Ectodermal cell (in vitro differentiated cells): ENCODE measurements around the gene MYL12A.

Experiments
- H3K27ac ChIP-seq: 2 replicates; pipeline ENCODE4 v1.7.0; 2013; ENCODE audit warnings: mild to moderate bottlenecking, low read depth, low read length; ENCODE audit not compliant: insufficient read depth, poor library complexity, severe bottlenecking
- H3K27me3 ChIP-seq: 2 replicates; pipeline ENCODE4 v1.7.0; 2013; ENCODE audit warnings: mild to moderate bottlenecking, low read length; ENCODE audit not compliant: insufficient read depth, control insufficient read depth, poor library complexity, severe bottlenecking
- H3K36me3 ChIP-seq: one replicate; pipeline ENCODE4 v1.7.0; 2013; ENCODE audit warnings: low read length; ENCODE audit not compliant: control insufficient read depth, insufficient read depth
- H3K4me1 ChIP-seq: one replicate; pipeline ENCODE4 v1.7.0; 2013; ENCODE audit warnings: low read length; ENCODE audit not compliant: control insufficient read depth, insufficient read depth
- H3K4me3 ChIP-seq: 2 replicates; pipeline ENCODE4 v1.7.0; 2013; ENCODE audit warnings: low read depth, low read length, control low read depth; ENCODE audit not compliant: insufficient read depth
- H3K9me3 ChIP-seq: 2 replicates; pipeline ENCODE4 v1.7.0; 2013; ENCODE audit warnings: mild to moderate bottlenecking, low read length, moderate library complexity; ENCODE audit not compliant: control insufficient read depth
- WGBS, 2 experiments: methylation state at CpG; one replicate each; pipeline ENCODE4 v1.1.7; 2013; ENCODE audit warnings: missing lambda C conversion rate in 2 of 2; 5-methylcytosine and 5-hydroxymethylcytosine counted together

Gene MYL12A

DNA sequence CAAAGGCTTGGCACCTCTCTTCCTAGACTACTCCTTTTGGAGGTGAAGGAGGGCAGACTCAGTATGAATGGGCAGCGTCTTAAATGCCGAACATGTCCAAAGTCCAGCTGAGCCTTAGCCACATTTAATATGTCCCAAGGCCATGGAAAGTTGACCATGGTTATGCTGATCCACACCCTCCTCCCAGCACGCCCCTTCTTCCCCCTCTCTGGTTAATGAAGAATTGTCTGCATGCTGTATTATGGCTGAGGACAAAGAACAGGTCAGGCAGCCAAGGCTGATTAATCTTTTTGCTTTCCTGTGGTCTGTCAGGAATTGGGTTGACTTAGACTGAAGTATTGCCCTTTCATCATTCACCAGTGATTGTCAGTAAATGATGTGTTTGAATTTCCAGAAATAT lies 22.0 kb upstream of the MYL12A start:
- WGBS, 2 experiments: 93 to 94% methylated on average over 3 of the region's 3 CpGs
- Histone ChIP-seq H3K36me3 (no peaks in the 10 kb centered on the region), H3K27ac (no peak overlapping the region)

DNA sequence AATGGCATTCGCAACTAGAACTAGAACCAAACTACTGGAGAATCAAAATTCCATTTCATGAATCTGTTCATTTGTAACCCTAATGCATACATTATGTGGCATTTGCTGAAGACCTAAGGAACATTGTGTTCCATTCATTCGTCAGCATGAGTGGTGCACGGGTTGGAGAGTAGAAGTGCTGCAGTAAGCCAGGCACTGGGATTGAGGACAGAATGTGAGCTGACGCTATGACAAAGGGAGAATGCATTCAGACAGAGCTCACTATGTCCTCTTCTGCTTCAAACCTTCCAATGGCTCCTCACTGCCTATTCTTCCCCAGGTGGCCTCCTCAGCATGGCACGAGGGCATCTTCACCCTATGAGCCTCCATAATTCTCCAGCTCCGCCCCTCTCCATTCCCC lies 21.6 kb upstream of the MYL12A start:
- Histone ChIP-seq H3K27me3 (no peaks in the 10 kb centered on the region), H3K9me3 (no peaks in the 10 kb centered on the region), H3K36me3 (no peaks in the 10 kb centered on the region), H3K4me3 (no peak overlapping the region), H3K27ac (no peak overlapping the region), H3K4me1 (no peaks in the 10 kb centered on the region)
- 93 to 95% methylated on average over 6 of the region's 6 CpGs for WGBS, 2 experiments

More for the DNA sequence above, 22.0 kb upstream of the MYL12A start:
- Histone ChIP-seq H3K27me3 (no peaks in the 10 kb centered on the region), H3K9me3 (no peaks in the 10 kb centered on the region), H3K4me3 (no peak overlapping the region), H3K4me1 (no peaks in the 10 kb centered on the region)

- H3K4me3 ChIP-seq: no peak overlapping the region
- H3K27me3 ChIP-seq: no peaks in the 10 kb centered on the region
- H3K9me3 ChIP-seq: no peaks in the 10 kb centered on the region
- H3K27ac ChIP-seq: no peak overlapping the region
- WGBS, 2 experiments: 83% methylated on average over 9 of the region's 9 CpGs
- H3K36me3 ChIP-seq: no peaks in the 10 kb centered on the region
- no peaks in the 10 kb centered on the region for H3K4me1 ChIP-seq
These were observed 16.9 kb upstream of the MYL12A start for GRCh38 chr18:3230401-3231334.

- Histone ChIP-seq H3K27me3 (no peaks in the 10 kb centered on the region), H3K36me3 (no peaks in the 10 kb centered on the region), H3K4me1 (no peaks in the 10 kb centered on the region), H3K27ac (no peak overlapping the region), H3K9me3 (no peaks in the 10 kb centered on the region), H3K4me3 (no peak overlapping the region)
- WGBS, 2 experiments: 94 to 100% methylated on average over 1 of the region's 1 CpG
These were observed 14.6 kb upstream of the MYL12A start for GRCh38 chr18:3233004-3233403.

DNA sequence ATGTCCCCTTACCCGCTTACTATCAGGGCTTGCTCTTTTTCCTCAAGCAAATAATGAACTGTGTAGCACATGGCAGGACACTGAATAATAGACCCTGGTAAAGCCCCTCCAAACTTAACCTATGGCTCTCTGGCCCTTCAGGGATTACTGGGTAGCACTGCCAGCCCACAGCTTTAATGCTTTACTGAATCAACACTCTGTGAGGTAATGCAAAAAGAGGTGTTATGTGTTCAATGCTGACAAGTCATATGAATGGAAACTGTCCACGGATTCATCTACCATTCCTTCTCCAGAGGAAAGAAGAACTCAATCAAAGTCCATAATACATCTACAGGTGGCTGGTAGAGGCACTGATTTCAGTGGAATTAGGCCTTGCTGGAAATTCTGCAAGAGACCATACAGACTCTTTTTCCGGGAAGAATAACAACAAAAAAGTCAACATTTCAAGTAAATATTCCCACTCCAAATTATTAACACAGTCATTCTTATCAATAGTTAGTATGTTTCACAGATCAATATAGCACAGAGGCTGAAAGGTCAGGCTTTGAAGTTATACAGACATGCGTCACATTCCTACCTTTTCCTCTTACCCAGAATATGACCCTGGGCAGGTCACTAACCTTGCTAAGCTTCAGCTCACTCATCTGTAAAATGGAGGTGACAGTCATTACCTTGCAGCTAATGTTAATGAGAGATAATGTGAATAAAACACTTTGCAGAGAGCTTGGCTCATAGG lies 14.0 kb upstream of the MYL12A start:
- no peak overlapping the region for H3K4me3 ChIP-seq
- 87 to 93% methylated on average over 4 of the region's 4 CpGs for WGBS, 2 experiments
- no peaks in the 10 kb centered on the region for H3K9me3 ChIP-seq
- H3K27ac ChIP-seq: no peak overlapping the region
- no peaks in the 10 kb centered on the region for H3K4me1 ChIP-seq
- H3K36me3 ChIP-seq: no peaks in the 10 kb centered on the region
- no peaks in the 10 kb centered on the region for H3K27me3 ChIP-seq

- Histone ChIP-seq H3K4me1 (no peaks in the 10 kb centered on the region), H3K4me3 (no peak overlapping the region), H3K36me3 (no peaks in the 10 kb centered on the region), H3K27ac (no peak overlapping the region), H3K27me3 (no peaks in the 10 kb centered on the region), H3K9me3 (no peaks in the 10 kb centered on the region)
- WGBS, 2 experiments: 85 to 89% methylated on average over 5 of the region's 5 CpGs
These were observed 13.1 kb upstream of the MYL12A start for GRCh38 chr18:3234457-3234856.

DNA sequence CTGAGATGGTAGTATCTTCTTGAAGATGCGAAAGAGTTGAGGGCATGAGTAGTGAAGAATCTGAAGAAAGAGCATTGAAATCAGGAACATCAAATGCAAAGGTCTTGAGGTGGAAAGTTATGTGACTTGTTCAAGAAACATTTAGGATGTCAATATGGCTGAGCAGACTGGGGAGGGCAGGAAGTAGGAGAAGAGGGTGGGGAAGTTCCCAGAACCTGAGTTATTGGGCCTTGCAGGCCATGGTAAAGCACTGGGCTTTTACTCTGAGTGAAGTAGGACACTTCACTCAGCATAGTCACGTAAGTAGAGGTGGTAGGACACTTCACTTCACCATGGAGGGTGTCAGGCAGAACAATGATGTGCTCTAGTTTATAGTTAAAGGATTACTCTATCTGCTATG lies 11.8 kb upstream of the MYL12A start:
- no peaks in the 10 kb centered on the region for H3K9me3 ChIP-seq
- H3K27me3 ChIP-seq: no peaks in the 10 kb centered on the region
- no peak overlapping the region for H3K4me3 ChIP-seq
- H3K27ac ChIP-seq: no peak overlapping the region
- H3K4me1 ChIP-seq: no peaks in the 10 kb centered on the region
- no peaks in the 10 kb centered on the region for H3K36me3 ChIP-seq
- 95 to 97% methylated on average over 2 of the region's 2 CpGs for WGBS, 2 experiments

- Histone ChIP-seq H3K27ac (no peak overlapping the region), H3K4me3 (no peak overlapping the region), H3K36me3 (no peaks in the 10 kb centered on the region), H3K27me3 (no peaks in the 10 kb centered on the region), H3K4me1 (no peaks in the 10 kb centered on the region), H3K9me3 (no peaks in the 10 kb centered on the region)
- WGBS, 2 experiments: 94 to 95% methylated on average over 4 of the region's 4 CpGs
These were observed 11.1 kb upstream of the MYL12A start for GRCh38 chr18:3236470-3236869.

DNA sequence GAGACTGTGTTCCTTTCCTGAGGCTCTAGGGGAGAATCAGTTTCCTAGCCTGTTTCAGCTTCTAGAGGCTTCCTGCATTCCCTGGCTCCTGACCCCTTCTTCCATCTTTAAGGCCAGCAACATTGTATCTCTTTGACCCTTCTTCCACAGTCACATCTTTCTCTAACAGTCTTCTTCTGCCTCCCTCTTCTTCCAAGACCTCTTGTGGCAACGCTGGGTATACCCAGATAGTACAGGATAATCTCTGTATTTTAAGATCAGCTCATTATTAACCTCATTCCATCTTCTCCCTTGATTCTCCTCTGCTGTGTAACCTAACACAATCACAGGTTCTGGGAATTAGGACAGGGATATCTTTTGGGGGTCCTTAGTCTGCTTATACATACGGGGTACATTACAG lies 8.9 kb upstream of the MYL12A start:
- Histone ChIP-seq H3K27me3 (no peaks in the 10 kb centered on the region), H3K27ac (no peak overlapping the region), H3K4me1 (no peaks in the 10 kb centered on the region), H3K36me3 (no peaks in the 10 kb centered on the region), H3K4me3 (no peak overlapping the region), H3K9me3 (no peaks in the 10 kb centered on the region)
- 89 to 91% methylated on average over 2 of the region's 2 CpGs for WGBS, 2 experiments

DNA sequence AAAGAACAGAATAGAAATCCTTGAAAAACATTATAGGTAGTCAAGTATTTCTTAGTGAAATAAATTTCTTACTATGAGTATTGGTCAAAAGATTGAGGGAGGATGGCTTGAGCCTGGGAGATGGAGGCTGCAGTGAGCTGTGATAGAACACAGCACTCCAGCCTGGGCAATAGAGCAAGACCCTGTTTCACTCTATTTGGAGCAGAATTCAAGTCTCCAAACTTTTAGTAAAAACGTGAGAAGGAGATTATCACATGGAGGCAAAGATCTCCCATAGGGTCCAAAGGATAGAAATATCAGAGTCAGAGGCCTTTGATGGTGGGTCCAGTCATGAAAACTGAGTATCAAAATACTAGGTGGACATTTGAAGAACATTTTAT lies 2.4 kb upstream of the MYL12A start:
- H3K9me3 ChIP-seq: no peaks in the 10 kb centered on the region
- H3K4me3 ChIP-seq: no peak overlapping the region
- peaks cover 6% of the 10 kb centered on the region for H3K4me1 ChIP-seq
- no peaks in the 10 kb centered on the region for H3K27me3 ChIP-seq
- H3K27ac ChIP-seq: no peak overlapping the region
- no peaks in the 10 kb centered on the region for H3K36me3 ChIP-seq
- 85 to 88% methylated on average over 1 of the region's 1 CpG for WGBS, 2 experiments
